Left ventricle myocardium superior (tissue), 1 donor: ENCODE data around the gene ARMC9. TPM values are rescaled to one million over a fixed set of nuclear protein-coding genes. Genes with fewer than 3 reads are reported as not detected.

ENCODE experiments used
- ATAC-seq: fragments of 200-7000 bp; cut with Tn5 transposase; one replicate; pipeline ENCODE4 v1.9.1; 2020; ENCODE audit warnings: mild to moderate bottlenecking, moderate library complexity
- DNase-seq: peaks from one replicate; pipeline ENCODE4 v3.0.0-alpha.2; 2020
- intact Hi-C: fragments of 100-400 bp; cut with micrococcal nuclease; formaldehyde crosslinking; loops from one replicate; pipeline ENCODE4 v1.11.0; 2022
- total RNA-seq: library from RNA; stranded (reverse); fragmentation: NEBNext Ultra II Directional; extraction: Animal tissue kit (Norgen Biotek cat#: 25700); gene quantifications from one replicate; pipeline ENCODE4 v1.2.1, GENCODE V29; 2021
- donor health status: DM: no; HTN: yes; CAD: no; lungs with severe emphysema.

Gene ARMC9
- total RNA-seq, 1 donor from 2014 or later = 2.3 TPM

- no peak for ATAC-seq
- peak; percentile 2 for DNase-seq
- intact Hi-C loops = no loop called here
Measured at GRCh38 chr2:231383416-231384108, 185.1 kb downstream of the ARMC9 start.

GRCh38 chr2:231384109-231384435, 185.6 kb downstream of the ARMC9 start:
- ATAC-seq = no peak
- intact Hi-C loops = no loop called here
- DNase-seq = peak; percentile 8

- ATAC-seq (no peak), DNase-seq (no peak)
- intact Hi-C loops = no loop called here
Measured at GRCh38 chr2:231384970-231385369, 186.5 kb downstream of the ARMC9 start.

- intact Hi-C loops = no loop called here
Measured at GRCh38 chr2:231385429-231385828, 187.0 kb downstream of the ARMC9 start.

GRCh38 chr2:231386446-231386845, 188.0 kb downstream of the ARMC9 start:
- DNase-seq = no peak
- ATAC-seq = no peak
- intact Hi-C loops = no loop called here

More at GRCh38 chr2:231385429-231385828, 187.0 kb downstream of the ARMC9 start:
- DNase-seq (no peak), ATAC-seq (no peak)

- DNase-seq = peak; percentile 82
- peak; percentile 87 for ATAC-seq
- intact Hi-C loops = no loop called here
Measured at GRCh38 chr2:231387904-231388724, 189.7 kb downstream of the ARMC9 start.

- DNase-seq (no peak), ATAC-seq (no peak)
- intact Hi-C loops = no loop called here
Measured at GRCh38 chr2:231388725-231389346, 190.4 kb downstream of the ARMC9 start.

GRCh38 chr2:231390667-231391066, 192.2 kb downstream of the ARMC9 start:
- ATAC-seq (no peak), DNase-seq (peak; percentile 20)
- intact Hi-C loops = no loop called here

GRCh38 chr2:231391981-231392380, 193.6 kb downstream of the ARMC9 start:
- peak; percentile 14 for DNase-seq
- ATAC-seq = no peak
- intact Hi-C loops = no loop called here

GRCh38 chr2:231392431-231393148, 194.2 kb downstream of the ARMC9 start:
- ATAC-seq (no peak), DNase-seq (peak; percentile 13)
- intact Hi-C loops = no loop called here

GRCh38 chr2:231393149-231394131, 195.0 kb downstream of the ARMC9 start:
- ATAC-seq = no peak
- intact Hi-C loops = no loop called here
- peak; percentile 32 for DNase-seq

GRCh38 chr2:231394211-231395141, 196.0 kb downstream of the ARMC9 start:
- ATAC-seq = no peak
- peak; percentile 32 for DNase-seq
- intact Hi-C loops = no loop called here

- intact Hi-C loops = no loop called here
- DNase-seq = peak; percentile 56
Measured at GRCh38 chr2:231395188-231396057, 197.0 kb downstream of the ARMC9 start, which contains the start of gene B3GNT7. Gene B3GNT7 (plus strand): TSS chr2:231395710. CDS start chr2:231395804, 94 bp downstream.

GRCh38 chr2:231396058-231396821, 197.8 kb downstream of the ARMC9 start:
- ATAC-seq = no peak
- intact Hi-C loops = no loop called here
- peak; percentile 28 for DNase-seq

More at GRCh38 chr2:231395188-231396057, 197.0 kb downstream of the ARMC9 start, which contains the start of gene B3GNT7:
- ATAC-seq = peak; percentile 26
